NCI-H2029 treated with DMSO at 0.1 percent for 48 hours (cell line): ENCODE results near the gene RPTOR.
"Not testable (repeated sequence)": the region's sequence is repeated elsewhere in the genome, so short reads cannot be mapped to it uniquely, and the experiment has no call there.

Experiments used
- DNase-seq: peaks from one replicate; lab custom pipeline; 2025; lab: John Stamatoyannopoulos, UW

Gene RPTOR

GRCh38 chr17:80558046-80558445 lies 13.4 kb downstream of the RPTOR start:
- DNase-seq = no peak

- no peak for DNase-seq
Observed at GRCh38 chr17:80559825-80560251, 15.2 kb downstream of the RPTOR start.

- no peak for DNase-seq
Observed at GRCh38 chr17:80561541-80562114, 17.0 kb downstream of the RPTOR start.

GRCh38 chr17:80564545-80564944 lies 19.9 kb downstream of the RPTOR start:
- peak; percentile 29 for DNase-seq

- no peak for DNase-seq
Observed at GRCh38 chr17:80565343-80566053, 20.9 kb downstream of the RPTOR start.

GRCh38 chr17:80566054-80566400 lies 21.4 kb downstream of the RPTOR start:
- DNase-seq = no peak

- no peak for DNase-seq
Observed at GRCh38 chr17:80568246-80568645, 23.6 kb downstream of the RPTOR start.

- no peak for DNase-seq
Observed at GRCh38 chr17:80569924-80570323, 25.3 kb downstream of the RPTOR start.

GRCh38 chr17:80573701-80574100 lies 29.1 kb downstream of the RPTOR start:
- DNase-seq = no peak

GRCh38 chr17:80574496-80574895 lies 29.9 kb downstream of the RPTOR start:
- no peak for DNase-seq

- no peak for DNase-seq
Observed at GRCh38 chr17:80575057-80575875, 30.6 kb downstream of the RPTOR start.

GRCh38 chr17:80577876-80578570 lies 33.4 kb downstream of the RPTOR start:
- no peak for DNase-seq

- DNase-seq = not testable (repeated sequence)
Observed at GRCh38 chr17:80578668-80579388, 34.2 kb downstream of the RPTOR start.

- no peak for DNase-seq
Observed at GRCh38 chr17:80582165-80582564, 37.5 kb downstream of the RPTOR start.

GRCh38 chr17:80584176-80584905 lies 39.7 kb downstream of the RPTOR start:
- no peak for DNase-seq

- DNase-seq = peak; percentile 78
Observed at GRCh38 chr17:80585890-80586845, 41.5 kb downstream of the RPTOR start.

- no peak for DNase-seq
Observed at GRCh38 chr17:80586846-80587228, 42.2 kb downstream of the RPTOR start.

GRCh38 chr17:80588702-80589383 lies 44.2 kb downstream of the RPTOR start:
- no peak for DNase-seq

GRCh38 chr17:80591788-80592187 lies 47.1 kb downstream of the RPTOR start:
- DNase-seq = no peak
